K562 (cell line): Measurements from ENCODE around the gene COL24A1. TPM values are rescaled to one million over a fixed set of nuclear protein-coding genes. Genes with fewer than 3 reads are reported as not detected.

Experiments
- ATAC-seq: fragments of 200-7000 bp; cut with Tn5 transposase; 3 replicates; pipeline ENCODE4 v1.9.1; 2020; ENCODE audit warnings: moderate library complexity
- BruUV-seq: library from RNA; stranded (reverse); fragments of 400-500 nt; replicated peaks from 2 replicates; lab custom pipeline; 2021; lab: Mats Ljungman, UMichigan
- CTCF ChIA-PET: fragments of 300-600 bp; formaldehyde crosslinking; extraction: SDS; loops from one replicate; lab custom pipeline; 2021; ENCODE audit warnings: low intra/inter-chr PET ratio; lab: Yijun Ruan, JAX
- POLR2A ChIA-PET: fragments of 300-600, 350-650 bp; sonication (Branson Sonifier 250); formaldehyde crosslinking; extraction: SDS; loops from one replicate; lab custom pipeline; 2021; ENCODE audit warnings: antibody characterized with exemption, inconsistent platforms; lab: Yijun Ruan, JAX
- DNase-seq, 4 experiments: peaks; one replicate each; pipeline versions ENCODE4 v3.0.0 to v3.0.0-alpha.2; 2011 to 2018; ENCODE audit warnings: low spot score in 3 of 4, mixed read lengths in 3 of 4; ENCODE audit errors: extremely low read depth in 1 of 4
- FAIRE-seq: peaks from 2 replicates; lab custom pipeline; 2011; peaks lifted over from hg19 to GRCh38; lab: Jason Lieb, UNC
- H2AFZ ChIP-seq: 2 replicates; pipeline ENCODE4 v1.6.0; 2011; ENCODE audit warnings: low read depth, low read length, control low read depth, inconsistent platforms
- H3K27ac ChIP-seq: fragments of 200-600 bp; 3 replicates; pipeline ENCODE4 v1.8.0; 2011; ENCODE audit warnings: low read depth, mild to moderate bottlenecking, control low read depth, inconsistent platforms, low read length, moderate library complexity, mixed read lengths; ENCODE audit errors: extremely low read depth
- H3K27me3 ChIP-seq, 2 experiments: fragments of 300-600 bp in 1 of 2; 2 replicates in 1 of 2; 3 replicates in 1 of 2; pipeline versions ENCODE4 v1.6.0 to v1.8.0; 2011; ENCODE audit warnings: inconsistent platforms in 2 of 2, low read length in 2 of 2, mild to moderate bottlenecking in 1 of 2, mixed read lengths in 1 of 2, moderate library complexity in 1 of 2; ENCODE audit not compliant: control insufficient read depth in 2 of 2, insufficient read depth in 2 of 2
- H3K36me3 ChIP-seq: fragments of 300-600 bp; 3 replicates; pipeline ENCODE4 v1.8.0; 2011; ENCODE audit warnings: mild to moderate bottlenecking, low read length, inconsistent platforms; ENCODE audit not compliant: control insufficient read depth, insufficient read depth
- H3K4me1 ChIP-seq, 2 experiments: fragments of 200-600 bp in 1 of 2; replicated peaks in 1 of 2; 2 replicates in 1 of 2; 3 replicates in 1 of 2; pipeline versions ENCODE4 v1.5.1 to v1.8.0; 2011; ENCODE audit warnings: inconsistent platforms in 2 of 2, low read length in 2 of 2, mild to moderate bottlenecking in 1 of 2, mixed read lengths in 1 of 2, moderate library complexity in 1 of 2; ENCODE audit not compliant: control insufficient read depth in 2 of 2, insufficient read depth in 2 of 2
- H3K4me2 ChIP-seq: 2 replicates; pipeline ENCODE4 v1.6.1; 2011; ENCODE audit warnings: low read length, control low read depth, inconsistent platforms, mixed read lengths; ENCODE audit not compliant: insufficient read depth
- H3K4me3 ChIP-seq: fragments of 200-600 bp; sonication (generic), shearing (Covaris generic); 2 replicates; pipeline ENCODE4 v1.5.1; 2016; ENCODE audit warnings: control low read depth, inconsistent platforms
- H3K79me2 ChIP-seq: fragments of 200-600 bp; 3 replicates; pipeline ENCODE4 v1.8.0; 2011; ENCODE audit warnings: low read length, inconsistent platforms; ENCODE audit not compliant: control insufficient read depth, insufficient read depth
- H3K9ac ChIP-seq, 2 experiments: 2 replicates each; pipeline versions ENCODE4 v1.6.0 to v1.6.1; 2011; ENCODE audit warnings: low read depth in 2 of 2, low read length in 2 of 2, control low read depth in 1 of 2, inconsistent platforms in 1 of 2, mild to moderate bottlenecking in 1 of 2, mixed read lengths in 1 of 2; ENCODE audit not compliant: insufficient read depth in 1 of 2
- H3K9me1 ChIP-seq: one replicate; pipeline ENCODE4 v1.6.0; 2011; ENCODE audit warnings: inconsistent platforms, mild to moderate bottlenecking, low read length, moderate library complexity; ENCODE audit not compliant: control insufficient read depth, insufficient read depth
- H3K9me3 ChIP-seq: replicated peaks from 2 replicates; pipeline ENCODE4 v1.5.1; 2011; ENCODE audit warnings: low read depth, low read length, inconsistent platforms; ENCODE audit not compliant: control insufficient read depth, insufficient read depth
- H4K20me1 ChIP-seq: replicated peaks from 2 replicates; pipeline ENCODE4 v1.6.1; 2011; ENCODE audit warnings: low read length, inconsistent platforms, mixed read lengths; ENCODE audit not compliant: control insufficient read depth, insufficient read depth
- IRF9 ChIP-seq: fragments of 450-650 bp; IDR thresholded peaks from 2 replicates; pipeline ENCODE4 v1.6.1; 2016; ENCODE audit warnings: missing biosample characterization, missing genetic modification characterization
- MAFG ChIP-seq: fragments of 450-650 bp; conservative IDR thresholded peaks from 2 replicates; pipeline ENCODE4 v1.6.1; 2016; ENCODE audit warnings: missing genetic modification characterization, missing compliant biosample characterization
- MYC ChIP-seq, 2 experiments: fragments of 250-450 bp in 1 of 2; sonication (Bioruptor Pico) in 1 of 2; IDR thresholded peaks; 2 replicates each; pipeline versions ENCODE4 v1.5.1 to v1.6.1; 2012 to 2021; ENCODE audit warnings: low read depth in 2 of 2, borderline replicate concordance in 1 of 2, improper control_type of control experiment in 1 of 2, low read length in 1 of 2, mild to moderate bottlenecking in 1 of 2, moderate library complexity in 1 of 2
- NFE2 ChIP-seq: IDR thresholded peaks from 2 replicates; pipeline ENCODE4 v1.6.1; 2014; ENCODE audit warnings: antibody characterized with exemption, low read depth
- NR1H2 ChIP-seq: sonication (generic); formaldehyde crosslinking; IDR thresholded peaks from 2 replicates; pipeline ENCODE4 v1.4.0; 2020; ENCODE audit warnings: mild to moderate bottlenecking, missing genetic modification reagents
- NR4A1 ChIP-seq, 2 experiments: fragments of 250-450 bp in 1 of 2; fragments of 450-650 bp in 1 of 2; sonication (Bioruptor Pico) in 1 of 2; IDR thresholded peaks; 2 replicates each; pipeline versions ENCODE4 v1.4.0 to v1.6.1; 2016 to 2020; ENCODE audit warnings: mild to moderate bottlenecking in 2 of 2, missing compliant biosample characterization in 1 of 2, missing genetic modification characterization in 1 of 2, moderate library complexity in 1 of 2
- RB1 ChIP-seq: fragments of 450-650 bp; IDR thresholded peaks from 2 replicates; pipeline ENCODE4 v1.6.1; 2017; ENCODE audit warnings: low read depth, mild to moderate bottlenecking
- SIN3B ChIP-seq: fragments of 450-650 bp; IDR thresholded peaks from 2 replicates; pipeline ENCODE4 v1.6.1; 2017; ENCODE audit warnings: low read depth, mild to moderate bottlenecking, moderate library complexity
- SIX5 ChIP-seq, 2 experiments: IDR thresholded peaks; 2 replicates each; pipeline ENCODE4 v1.6.1; 2011; ENCODE audit warnings: low read length in 2 of 2, borderline replicate concordance in 1 of 2, low read depth in 1 of 2, mild to moderate bottlenecking in 1 of 2, moderate library complexity in 1 of 2; ENCODE audit not compliant: insufficient read depth in 1 of 2
- SNRNP70 ChIP-seq: fragments of 200-400 bp; formaldehyde crosslinking; optimal IDR thresholded peaks from 2 replicates; pipeline ENCODE3; 2017; ENCODE audit warnings: low read depth, low read length
- STAG1 ChIP-seq: sonication (generic); formaldehyde crosslinking; IDR thresholded peaks from 2 replicates; pipeline ENCODE4 v1.5.0; 2020; ENCODE audit warnings: missing genetic modification reagents, borderline replicate concordance
- TFE3 ChIP-seq: fragments of 450-650 bp; formaldehyde crosslinking; IDR thresholded peaks from 2 replicates; pipeline ENCODE4 v1.4.0; 2020; ENCODE audit warnings: mild to moderate bottlenecking, mixed read lengths
- THRB ChIP-seq: fragments of 450-650 bp; formaldehyde crosslinking; conservative IDR thresholded peaks from 2 replicates; pipeline ENCODE4 v1.4.0; 2022; ENCODE audit warnings: mild to moderate bottlenecking, missing genetic modification characterization
- ZKSCAN1 ChIP-seq: fragments of 150-350 bp; IDR thresholded peaks from 2 replicates; pipeline ENCODE4 v1.6.1; 2016; ENCODE audit warnings: low read depth, low read length
- WGBS: fragments of 100-300 bp; shearing (Covaris generic); methylation state at CpG from one replicate; pipeline ENCODE4 v1.1.6; 2016; ENCODE audit warnings: low coverage, mixed read lengths; ENCODE audit not compliant: insufficient coverage; ENCODE audit errors: missing lambda C conversion rate; 5-methylcytosine and 5-hydroxymethylcytosine counted together
- in situ Hi-C: fragments of 300-500 bp; cut with MboI; formaldehyde crosslinking; loops from 4 replicates; pipeline ENCODE4 v1.15.0; 2018; ENCODE audit warnings: inconsistent platforms, mixed read lengths
- intact Hi-C: fragments of 100-400 bp; cut with micrococcal nuclease; formaldehyde crosslinking; loops from 2 replicates; pipeline ENCODE4 v1.14.2; 2022
- polyA plus RNA-seq, 8 experiments: library from polyadenylated mRNA; depleted of rRNA in 4 of 8; stranded (reverse) in 5 of 8; unstranded in 3 of 8; fragments of >200 nt; fragmentation: Nextera tagmentation in 2 of 8; fragmentation: Illumina TruSeq in 1 of 8; extraction: Ambion mirVana in 2 of 8; extraction: Trizol in 1 of 8; gene quantifications; 2 replicates each; pipeline versions ENCODE4 v1.2.1 to v1.2.3, GENCODE V29; 2011 to 2014; ENCODE audit warnings: inconsistent platforms in 1 of 8, missing spikeins in 1 of 8
- total RNA-seq, 7 experiments: library from RNA; depleted of rRNA in 6 of 7; stranded (reverse); fragments of >200 nt in 6 of 7; fragmentation: Illumina TruSeq in 2 of 7; extraction: Trizol in 2 of 7; gene quantifications; 2 replicates each; pipeline versions ENCODE4 v1.2.1 to v1.2.3, GENCODE V29; 2011 to 2021; ENCODE audit warnings: low replicate concordance in 1 of 7

COL24A1 gene
- total and polyA plus RNA-seq, 9 of the 15 experiments (the other 6 are each of a cell fraction or from before 2014, with no cell fraction given), result 0.01 to 0.06 (median 0.03) TPM; not detected in 2

- DNase-seq (no peak), FAIRE-seq (no peak), ATAC-seq (no peak)
- Histone ChIP-seq H4K20me1 (no peaks in the 10 kb centered on the region), H3K9me1 (no peaks in the 10 kb centered on the region), H3K9ac (no peak overlapping the region), H3K4me2 (no peak overlapping the region), H3K4me1 (no peaks in the 10 kb centered on the region), H3K27ac (no peak overlapping the region), H3K27me3 (no peaks in the 10 kb centered on the region), H3K4me3 (no peak overlapping the region), H2AFZ (no peak overlapping the region), H3K9me3 (no peaks in the 10 kb centered on the region), H3K36me3 (no peaks in the 10 kb centered on the region), H3K79me2 (no peaks in the 10 kb centered on the region)
- BruUV-seq, result no TSS peak
- intact Hi-C loops, result no loop called here
- in situ Hi-C loops, result no loop called here
- ChIA-PET CTCF (no interaction called here), POLR2A (no interaction called here)
- WGBS, result 0% methylated on average over 4 of the region's 4 CpGs
- TF ChIP-seq IRF9 (tag) (no peak), MAFG (tag) (no peak), RB1 (no peak), NR4A1 (CRISPR knock-in tag; IDR thresholded peaks at IDR 0.05) (no peak), NR4A1 (tag; IDR thresholded peaks at IDR 0.05) (no peak), TFE3 (no peak), NFE2 (no peak), SIN3B (no peak), NR1H2 (CRISPR knock-in tag) (no peak), ZKSCAN1 (no peak), THRB (CRISPR knock-in tag) (no peak), MYC (IDR thresholded peaks at IDR 0.05; ENCODE audit: low read depth, low read length) (no peak), MYC (CRISPR knock-in tag; IDR thresholded peaks at IDR 0.05; ENCODE audit: borderline replicate concordance, low read depth) (no peak), STAG1 (no peak), SIX5 (IDR thresholded peaks at IDR 0.05; ENCODE audit: borderline replicate concordance in 1 of 2, insufficient read depth in 1 of 2, low read depth in 1 of 2, low read length in 2 of 2) (no peak), SNRNP70 (no peak)
Measured at GRCh38 chr1:85943526-85943925, 213.0 kb downstream of the COL24A1 start.
